Gastrocnemius medialis (tissue), 4 donors: Measurements from ENCODE around the gene SLC36A2.

Source experiments
- CTCF ChIP-seq, 5 experiments: fragments of 450-650 bp in 3 of 5; fragments of 200-600 bp in 2 of 5; sonication (generic) in 2 of 5; IDR thresholded peaks in 4 of 5; conservative IDR thresholded peaks in 1 of 5; 1 replicate in 4 of 5; 2 replicates in 1 of 5; pipeline ENCODE4 v1.5.1; 2016 to 2019; ENCODE audit warnings: antibody characterized with exemption in 5 of 5, mild to moderate bottlenecking in 3 of 5, moderate library complexity in 3 of 5
- POLR2A ChIP-seq, 2 donors: fragments of 450-650 bp; IDR thresholded peaks; one replicate each; pipeline ENCODE4 v1.6.1; 2017; ENCODE audit warnings: antibody characterized with exemption in 2 of 2, mild to moderate bottlenecking in 2 of 2, moderate library complexity in 2 of 2

- TF ChIP-seq CTCF (IDR thresholded peaks at IDR 0.05 in 4 of 5, conservative IDR thresholded peaks at IDR 0.05 in 1 of 5): no peak
- TF ChIP-seq POLR2A (IDR thresholded peaks at IDR 0.05): no peak
Measured at GRCh38 chr5:151345808-151346478, 1.4 kb downstream of the SLC36A2 start.
